GM12864 (cell line): Measurements from ENCODE around the gene SULT4A1.

Experiments used
- DNase-seq: peaks from one replicate; pipeline ENCODE4 v3.0.0-alpha.2; 2011; ENCODE audit warnings: low read depth
- H3K4me3 ChIP-seq: 2 replicates; pipeline ENCODE4 v1.5.1; 2011; ENCODE audit warnings: mild to moderate bottlenecking, low read depth, low read length, control low read depth
- TF ChIP-seq, protein P1 (sequence below): IDR thresholded peaks from 2 replicates; pipeline ENCODE4 v1.5.1; 2011; ENCODE audit warnings: low read depth, mild to moderate bottlenecking, moderate library complexity, low read length, control low read depth, inconsistent platforms; ENCODE audit errors: missing control alignments

Gene SULT4A1

GRCh38 chr22:43892183-43892894 lies 30.0 kb upstream of the SULT4A1 start:
- TF ChIP-seq, protein P1, sequence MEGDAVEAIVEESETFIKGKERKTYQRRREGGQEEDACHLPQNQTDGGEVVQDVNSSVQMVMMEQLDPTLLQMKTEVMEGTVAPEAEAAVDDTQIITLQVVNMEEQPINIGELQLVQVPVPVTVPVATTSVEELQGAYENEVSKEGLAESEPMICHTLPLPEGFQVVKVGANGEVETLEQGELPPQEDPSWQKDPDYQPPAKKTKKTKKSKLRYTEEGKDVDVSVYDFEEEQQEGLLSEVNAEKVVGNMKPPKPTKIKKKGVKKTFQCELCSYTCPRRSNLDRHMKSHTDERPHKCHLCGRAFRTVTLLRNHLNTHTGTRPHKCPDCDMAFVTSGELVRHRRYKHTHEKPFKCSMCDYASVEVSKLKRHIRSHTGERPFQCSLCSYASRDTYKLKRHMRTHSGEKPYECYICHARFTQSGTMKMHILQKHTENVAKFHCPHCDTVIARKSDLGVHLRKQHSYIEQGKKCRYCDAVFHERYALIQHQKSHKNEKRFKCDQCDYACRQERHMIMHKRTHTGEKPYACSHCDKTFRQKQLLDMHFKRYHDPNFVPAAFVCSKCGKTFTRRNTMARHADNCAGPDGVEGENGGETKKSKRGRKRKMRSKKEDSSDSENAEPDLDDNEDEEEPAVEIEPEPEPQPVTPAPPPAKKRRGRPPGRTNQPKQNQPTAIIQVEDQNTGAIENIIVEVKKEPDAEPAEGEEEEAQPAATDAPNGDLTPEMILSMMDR = no peak
- H3K4me3 ChIP-seq = no peak overlapping the region
- no peak for DNase-seq

DNA sequence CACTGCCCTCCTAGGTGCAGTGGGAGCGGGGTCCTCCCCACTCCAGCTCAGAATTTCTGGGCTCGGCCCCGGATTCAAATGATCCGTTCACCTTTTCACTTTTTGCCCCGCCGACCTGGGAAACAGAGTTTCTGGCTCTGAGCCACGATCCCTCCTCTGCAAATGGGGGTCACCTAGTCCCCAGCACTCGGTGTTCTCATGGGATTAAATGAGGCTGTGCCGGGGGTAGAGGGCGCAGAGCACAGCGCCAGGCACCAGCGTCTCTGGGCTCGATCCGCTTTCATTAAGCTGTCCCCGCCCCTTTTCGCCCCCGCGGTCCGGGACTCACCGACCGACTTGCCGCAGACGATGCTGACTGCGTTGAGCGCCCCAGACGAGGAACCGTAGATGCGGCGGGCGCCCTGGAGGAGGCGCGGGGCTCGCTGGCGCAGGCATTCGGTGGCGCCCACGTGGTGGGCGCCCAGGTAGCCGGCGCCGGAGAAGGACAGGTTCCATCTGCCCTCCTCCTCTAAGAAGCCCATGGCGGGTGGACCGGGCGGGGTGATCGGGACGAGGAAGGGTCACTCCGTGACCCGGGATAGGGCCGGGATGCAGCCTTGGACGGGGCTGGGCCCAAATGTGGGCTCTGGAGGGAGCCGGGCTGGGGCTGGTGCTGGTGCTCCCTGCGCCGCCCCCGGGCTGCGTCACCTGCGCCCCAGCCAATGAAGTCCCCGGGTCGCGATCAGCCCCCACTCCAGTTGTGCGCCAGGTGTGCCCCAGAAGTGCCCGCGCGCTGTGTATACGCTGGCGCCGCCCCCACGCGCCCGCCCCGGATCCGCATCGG lies 29.3 kb upstream of the SULT4A1 start, which contains the start of gene PNPLA5:
TSS of gene PNPLA5 (minus strand) at position 654 of the 823 bp plus-strand sequence. CDS start at position 521, 133 bp downstream.
- TF ChIP-seq, protein P1 = no peak
- no peak within 1 kb of the TSS for H3K4me3 ChIP-seq
- no peak for DNase-seq

- TF ChIP-seq, protein P1 = no peak
- DNase-seq = no peak
- H3K4me3 ChIP-seq = no peak overlapping the region
Measured at GRCh38 chr22:43890901-43891331, 28.6 kb upstream of the SULT4A1 start.

- no peak overlapping the region for H3K4me3 ChIP-seq
- TF ChIP-seq, protein P1 = no peak
Measured at GRCh38 chr22:43889860-43890253, 27.5 kb upstream of the SULT4A1 start.

DNA sequence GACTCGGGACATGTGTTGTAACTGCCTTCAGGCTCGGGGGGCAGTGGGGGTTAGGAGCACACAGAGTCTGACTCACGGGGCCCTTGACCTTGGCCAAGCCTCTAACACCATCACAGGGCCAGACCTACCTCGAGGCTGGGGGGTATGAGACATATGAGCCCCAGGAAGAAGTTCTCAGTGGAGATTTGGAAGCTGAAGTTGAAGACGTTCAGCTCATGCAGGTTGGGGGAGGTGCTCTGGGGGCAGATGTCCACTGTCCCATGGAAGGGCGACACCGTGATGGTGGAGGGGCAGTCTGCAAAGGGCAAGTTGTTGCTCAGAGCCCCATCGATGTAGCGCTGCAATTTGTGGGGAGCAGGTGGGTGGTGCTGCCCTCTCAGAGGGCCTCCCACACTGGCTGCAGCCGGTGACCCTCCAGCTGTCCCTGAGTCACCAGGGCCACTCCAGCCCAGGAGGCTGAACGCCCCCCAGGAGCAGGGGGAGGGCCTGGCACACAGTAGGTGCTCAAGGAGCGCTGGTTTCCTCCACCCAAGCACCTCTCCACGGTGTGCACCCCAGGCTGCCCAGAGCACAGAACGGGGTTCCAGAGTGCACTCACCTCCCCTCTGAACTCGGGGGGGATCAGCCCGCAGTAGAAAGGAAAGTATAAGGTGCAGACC lies 27.0 kb upstream of the SULT4A1 start:
- TF ChIP-seq, protein P1 = no peak
- no peak for DNase-seq
- no peak overlapping the region for H3K4me3 ChIP-seq

More at GRCh38 chr22:43889860-43890253, 27.5 kb upstream of the SULT4A1 start:
- DNase-seq = no peak

DNA sequence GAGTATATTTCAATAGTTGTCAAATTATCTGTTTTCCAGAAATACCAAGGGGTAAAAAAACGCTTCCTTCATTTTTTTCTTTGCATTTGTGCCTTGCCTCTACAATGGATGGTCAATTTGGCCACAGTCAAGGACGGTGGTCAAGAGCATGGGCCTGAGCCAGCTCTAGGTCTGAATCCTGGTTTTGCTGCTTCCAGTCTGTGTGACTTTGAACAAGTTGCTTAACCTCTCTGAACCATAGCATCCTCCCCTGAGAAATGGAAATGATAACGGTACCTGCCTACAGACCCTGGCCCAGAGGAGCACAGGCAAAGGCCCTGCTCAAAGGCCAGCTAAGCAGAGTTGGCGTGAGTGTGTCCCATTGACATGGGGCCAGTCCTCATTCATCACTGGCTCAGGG lies 26.4 kb upstream of the SULT4A1 start:
- DNase-seq = no peak
- TF ChIP-seq, protein P1 = no peak
- H3K4me3 ChIP-seq = no peak overlapping the region
